GM18508 (cell line): ENCODE results near the gene ARHGAP33.

Experiments
- ATAC-seq: cut with Tn5 transposase; IDR thresholded peaks from one replicate; pipeline ENCODE4 v1.9.1; 2021; ENCODE audit warnings: moderate number of reproducible peaks; ENCODE audit not compliant: insufficient read depth, unreplicated experiment

Gene ARHGAP33

DNA sequence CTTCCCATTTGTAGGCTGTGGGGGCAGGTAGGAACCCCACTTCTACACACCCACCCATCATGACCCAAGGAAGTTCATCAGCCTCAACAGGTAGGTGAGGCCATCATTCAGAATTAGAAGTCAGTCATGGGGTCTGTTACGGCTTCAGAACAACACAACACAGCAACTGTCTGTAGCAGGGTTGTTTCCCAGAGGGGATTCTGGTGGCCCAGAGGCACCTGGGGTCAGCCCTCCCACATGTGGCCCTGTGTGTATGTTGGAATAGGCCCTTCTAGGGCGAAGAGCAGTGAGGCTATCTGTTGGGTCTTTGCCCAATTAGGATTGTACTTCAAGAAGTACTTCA is 36.5 kb upstream of the ARHGAP33 start:
- no peak for ATAC-seq

DNA sequence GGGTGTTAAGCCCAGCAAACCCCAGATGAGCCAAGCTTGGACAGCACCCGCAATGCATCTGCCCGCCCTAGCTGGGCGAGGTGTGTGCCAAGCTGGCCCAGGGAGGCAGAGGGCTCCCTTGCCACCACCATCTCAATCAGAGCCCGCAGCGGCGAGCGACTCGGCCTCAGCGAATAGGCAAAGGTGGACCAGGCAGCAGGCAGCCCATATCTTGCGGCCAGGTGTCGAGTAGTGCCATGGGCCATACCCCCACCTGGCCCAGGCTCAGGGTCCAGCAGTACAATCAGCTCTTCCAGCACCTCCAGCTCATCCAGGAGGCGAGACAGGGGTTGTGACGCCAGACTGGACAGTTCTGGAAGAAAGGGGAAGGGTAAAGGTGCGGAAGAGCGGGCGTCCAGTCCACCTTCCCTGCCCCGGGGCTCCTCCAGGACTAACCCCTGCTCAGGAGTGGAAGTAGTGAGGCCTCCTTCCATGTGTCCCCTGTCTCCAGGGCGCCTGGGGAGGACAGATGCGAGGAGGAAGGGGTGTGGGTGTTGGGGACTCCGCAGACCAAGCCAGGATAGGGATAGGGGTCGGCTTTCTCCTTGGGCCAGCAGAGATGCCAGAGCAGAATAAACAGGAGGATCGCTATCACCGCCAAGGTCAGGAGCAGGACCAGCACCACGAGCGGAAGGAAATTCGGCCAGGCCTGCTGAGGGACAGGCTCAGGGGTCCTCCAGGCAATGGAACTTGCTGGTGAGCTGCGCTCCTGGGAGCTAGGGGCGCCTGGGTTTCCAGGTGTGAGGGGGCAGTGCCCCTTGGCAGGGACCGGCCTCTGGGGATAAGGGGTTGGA is 35.9 kb upstream of the ARHGAP33 start:
- ATAC-seq: no peak

DNA sequence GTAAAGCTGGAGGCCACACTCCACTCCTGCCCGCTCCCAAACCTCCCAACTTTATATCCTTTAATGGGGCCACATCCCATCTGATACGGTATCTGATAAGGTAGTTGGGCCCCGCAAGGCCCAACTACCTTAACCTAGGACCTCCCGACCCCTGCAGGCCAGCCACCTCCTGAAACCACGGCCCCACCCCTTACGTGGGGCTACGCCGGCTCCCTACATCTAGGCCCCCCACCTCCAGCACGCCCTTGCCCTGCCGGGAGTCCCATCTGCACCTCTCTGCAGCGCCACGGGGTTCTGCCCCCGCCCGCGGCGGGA is 35.3 kb upstream of the ARHGAP33 start:
- no peak for ATAC-seq

DNA sequence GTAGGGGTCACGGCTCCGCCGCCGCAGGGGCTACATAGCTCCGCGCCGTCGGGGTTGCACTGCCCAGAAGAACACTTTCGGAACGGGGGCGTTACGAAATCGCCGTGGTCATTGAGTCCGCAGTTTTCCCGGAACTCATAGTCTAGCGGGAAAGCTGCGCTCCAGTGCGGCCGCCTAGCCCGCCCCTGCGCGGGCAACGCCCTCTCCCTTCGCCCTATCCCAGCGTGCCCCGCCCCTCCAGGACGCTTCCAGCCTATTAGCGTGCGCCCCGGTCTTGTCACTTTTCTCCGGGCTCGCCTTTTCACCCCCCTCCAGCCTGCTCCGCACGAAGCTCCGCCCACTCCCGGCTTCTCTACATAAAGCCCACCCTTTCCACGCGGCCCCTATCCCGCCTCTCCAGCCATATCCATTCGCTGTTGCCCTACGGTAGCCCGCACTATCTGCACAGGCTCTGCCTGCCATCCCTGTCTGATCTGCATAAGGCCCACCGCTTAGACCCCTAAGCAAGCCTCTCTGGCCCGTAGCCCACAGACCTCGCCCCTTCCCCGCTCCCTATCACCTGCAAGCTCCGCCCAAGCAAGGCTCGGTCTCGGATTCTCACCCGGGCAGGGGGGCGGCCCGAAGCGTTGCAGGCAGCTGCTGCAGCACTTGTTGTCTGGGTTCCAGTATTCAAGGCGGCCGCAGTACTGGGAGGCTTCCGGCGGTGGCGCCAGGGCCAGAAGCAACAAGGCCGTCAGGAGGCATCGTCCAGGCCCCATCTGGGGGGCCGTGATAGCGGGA is 34.8 kb upstream of the ARHGAP33 start:
- no peak for ATAC-seq

DNA sequence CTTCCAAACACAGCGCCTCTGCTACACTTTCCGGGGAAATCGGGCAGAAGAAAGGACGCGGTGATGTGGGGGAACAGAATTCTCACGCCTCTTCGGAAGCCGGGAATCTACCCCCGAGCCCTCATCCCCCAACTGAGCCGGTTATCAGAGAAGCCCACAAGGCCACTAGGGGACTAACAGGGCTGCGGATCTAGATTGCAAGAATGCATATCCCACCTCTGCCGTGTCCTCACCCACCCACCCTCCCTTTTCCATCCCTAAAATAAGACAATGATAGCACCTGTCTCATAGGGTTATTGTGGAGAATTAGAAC is 34.2 kb upstream of the ARHGAP33 start:
- ATAC-seq: no peak

DNA sequence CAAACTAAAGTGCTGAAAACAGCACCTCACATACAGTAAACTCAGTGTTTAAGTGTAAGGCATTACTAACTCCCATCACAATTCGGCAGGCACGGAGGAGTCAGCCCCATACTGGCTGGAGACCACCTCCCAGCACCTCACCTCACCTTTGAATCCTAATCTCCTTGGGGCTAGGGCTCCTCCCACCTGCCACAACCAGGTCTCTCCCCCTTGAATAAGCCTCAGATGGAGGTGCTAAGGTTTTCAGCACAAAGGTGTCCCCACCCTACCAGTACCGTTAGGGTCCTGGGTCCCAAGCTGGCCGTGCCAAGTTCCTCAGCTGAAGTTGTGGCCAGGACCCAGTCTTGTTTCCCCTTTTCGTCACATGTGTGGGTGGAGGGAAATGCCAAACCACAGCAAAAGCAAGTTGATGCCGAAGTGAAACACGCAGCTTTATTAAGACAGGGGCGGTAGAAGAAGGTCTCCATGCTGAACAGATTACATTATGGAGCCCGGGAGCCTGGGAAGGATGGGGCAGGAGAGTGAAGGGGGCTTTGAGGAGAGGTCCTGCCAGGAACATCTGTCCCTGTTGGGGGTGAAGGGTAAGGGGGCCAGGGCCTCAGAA is 33.1 kb upstream of the ARHGAP33 start, which contains the start of gene IGFLR1:
Gene IGFLR1 (minus strand): TSS at position 332 of the 604 bp plus-strand sequence. CDS start 1,272 bp downstream, outside the sequence.
- ATAC-seq: no peak

DNA sequence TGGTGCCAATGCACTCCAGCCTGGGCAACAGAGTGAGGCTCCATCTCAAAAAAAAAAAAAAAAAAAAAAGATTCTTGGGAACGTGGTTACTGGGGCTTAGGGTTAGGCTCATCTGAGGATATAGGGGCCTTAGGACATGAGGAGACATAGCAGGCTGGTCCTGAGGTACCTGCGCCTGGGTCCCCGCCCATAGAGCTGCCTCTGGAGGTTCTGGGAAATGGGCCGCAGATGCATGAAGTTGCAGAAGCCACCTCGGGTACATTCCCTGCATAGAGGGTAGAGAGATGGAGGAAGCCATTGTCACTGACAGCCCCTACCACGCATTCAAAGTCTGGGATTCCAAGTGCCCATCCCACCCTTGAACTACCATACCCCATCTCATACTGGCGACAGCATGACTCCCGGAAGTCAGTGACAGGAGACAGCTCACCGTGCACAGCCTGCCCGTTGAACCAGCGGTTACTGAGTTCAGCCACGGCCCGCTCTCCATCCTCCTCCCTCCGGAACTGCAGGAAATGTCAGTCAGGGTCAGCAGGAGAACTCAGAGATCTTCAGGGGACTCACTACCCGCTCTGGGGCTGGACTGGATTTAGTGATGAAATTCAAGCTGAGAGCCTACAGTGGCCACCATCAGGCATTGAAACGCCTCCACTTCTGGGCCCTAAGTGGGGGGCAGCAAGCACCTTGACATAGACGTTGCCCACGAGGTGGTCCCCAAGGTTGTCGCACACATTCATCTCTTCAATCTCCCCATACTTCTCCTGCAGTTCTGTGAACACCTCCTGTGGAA is 31.5 kb upstream of the ARHGAP33 start:
- no peak for ATAC-seq

DNA sequence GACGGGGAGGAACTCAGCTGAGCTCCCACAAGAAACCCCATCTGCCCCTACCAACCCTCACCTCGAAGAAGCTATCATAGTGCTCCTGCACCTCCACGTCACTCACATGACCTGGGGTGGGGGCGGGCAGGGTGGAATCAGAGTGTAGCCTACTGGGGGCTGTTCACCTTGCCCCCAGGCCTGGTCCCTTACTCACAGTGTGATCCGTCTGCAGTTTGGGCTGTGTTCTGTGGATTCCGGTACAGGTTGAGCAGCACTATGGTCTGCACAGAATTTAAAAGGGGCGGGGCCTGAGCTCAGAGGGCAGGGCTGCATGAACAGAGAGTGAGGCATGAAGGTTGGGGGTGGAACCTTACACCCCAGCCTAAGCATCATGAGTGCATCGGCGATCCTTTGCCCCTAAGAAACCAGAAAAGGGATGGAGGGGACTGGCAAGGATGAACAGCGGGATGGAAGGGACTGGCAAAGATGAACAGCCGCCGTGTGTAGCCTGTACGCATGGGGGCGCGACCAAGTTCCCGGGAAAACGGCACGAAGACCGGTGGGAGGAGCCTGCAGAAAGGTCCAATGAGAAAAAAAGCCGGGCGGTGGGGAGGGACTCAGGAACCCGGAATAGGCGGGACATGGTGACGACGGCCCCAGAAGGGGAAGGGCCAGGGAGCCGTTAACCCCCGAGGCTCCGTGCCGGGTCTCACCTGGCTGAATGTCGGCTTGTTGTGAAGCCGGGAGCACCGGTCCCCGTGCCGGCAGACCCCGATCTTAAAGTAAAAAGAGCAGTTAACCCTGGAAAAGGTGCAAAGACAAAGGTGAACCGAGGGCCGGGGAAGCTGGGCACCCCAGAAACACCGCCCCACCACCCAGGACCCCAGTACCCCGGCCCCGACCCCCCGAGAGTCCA is 30.7 kb upstream of the ARHGAP33 start:
- no peak for ATAC-seq

DNA sequence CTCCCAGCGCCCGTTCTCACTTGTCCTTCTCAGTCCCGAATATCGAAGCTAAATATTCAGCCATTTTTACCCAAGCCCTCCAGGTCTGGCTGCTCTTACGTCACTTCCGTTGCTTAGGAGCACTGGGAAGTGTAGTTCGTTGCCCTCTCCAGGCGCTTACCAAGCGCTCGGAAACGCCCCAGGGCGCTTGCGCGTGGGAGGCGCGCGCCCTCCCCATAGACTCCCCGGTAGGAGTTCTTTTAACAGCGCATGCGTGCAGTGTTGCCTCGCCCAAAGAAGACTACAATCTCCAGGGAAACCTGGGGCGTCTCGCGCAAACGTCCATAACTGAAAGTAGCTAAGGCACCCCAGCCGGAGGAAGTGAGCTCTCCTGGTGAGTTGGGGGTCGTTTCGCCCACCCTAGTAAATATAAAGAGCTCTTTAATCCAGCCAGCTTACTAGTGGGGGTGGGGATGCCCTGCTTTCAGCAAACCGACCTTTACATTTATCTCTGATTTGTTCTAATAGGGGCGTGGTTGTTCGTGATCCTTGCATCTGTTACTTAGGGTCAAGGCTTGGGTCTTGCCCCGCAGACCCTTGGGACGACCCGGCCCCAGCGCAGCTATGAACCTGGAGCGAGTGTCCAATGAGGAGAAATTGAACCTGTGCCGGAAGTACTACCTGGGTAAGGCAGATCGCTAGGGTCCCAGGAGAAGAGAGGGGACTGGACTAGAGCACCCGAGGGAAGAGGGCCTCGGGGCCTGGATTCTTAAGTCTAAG is 29.9 kb upstream of the ARHGAP33 start, which contains the start of the genes PSENEN and U2AF1L4:
Gene PSENEN (plus strand): TSS at position 324 of the 759 bp plus-strand sequence. CDS start 280 bp downstream, at position 604.
Gene U2AF1L4 (minus strand): TSS at position 91 of the 759 bp plus-strand sequence. CDS start 27 bp downstream, at position 64.
- ATAC-seq: no peak

DNA sequence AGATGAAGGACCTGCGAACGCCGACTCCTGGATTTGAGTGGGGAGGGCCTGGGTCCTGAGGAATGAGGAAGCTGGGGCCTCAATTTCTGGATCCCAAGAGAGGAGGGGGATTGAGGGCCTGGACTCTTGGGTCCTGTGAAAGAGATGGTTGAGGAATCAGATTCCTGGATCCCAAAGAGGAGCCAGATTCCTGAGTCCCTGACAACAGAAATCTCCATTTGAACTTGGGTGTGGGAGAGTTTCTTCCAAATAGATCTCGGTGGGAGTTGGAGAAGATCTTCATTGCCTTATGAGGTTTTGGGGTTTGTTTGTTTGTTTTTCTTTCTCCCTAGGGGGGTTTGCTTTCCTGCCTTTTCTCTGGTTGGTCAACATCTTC is 29.3 kb upstream of the ARHGAP33 start:
- no peak for ATAC-seq

DNA sequence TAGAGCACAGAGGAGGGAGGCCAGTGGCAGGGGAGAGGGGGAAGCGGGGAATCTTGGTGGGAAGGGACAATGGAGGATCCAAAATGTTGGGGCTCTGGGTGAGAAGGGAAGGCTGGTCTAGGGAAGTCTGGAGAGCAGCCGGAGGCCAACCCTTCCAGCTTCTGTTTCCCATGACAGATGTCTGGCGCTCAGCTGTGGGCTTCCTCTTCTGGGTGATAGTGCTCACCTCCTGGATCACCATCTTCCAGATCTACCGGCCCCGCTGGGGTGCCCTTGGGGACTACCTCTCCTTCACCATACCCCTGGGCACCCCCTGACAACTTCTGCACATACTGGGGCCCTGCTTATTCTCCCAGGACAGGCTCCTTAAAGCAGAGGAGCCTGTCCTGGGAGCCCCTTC is 28.8 kb upstream of the ARHGAP33 start:
- ATAC-seq: no peak

DNA sequence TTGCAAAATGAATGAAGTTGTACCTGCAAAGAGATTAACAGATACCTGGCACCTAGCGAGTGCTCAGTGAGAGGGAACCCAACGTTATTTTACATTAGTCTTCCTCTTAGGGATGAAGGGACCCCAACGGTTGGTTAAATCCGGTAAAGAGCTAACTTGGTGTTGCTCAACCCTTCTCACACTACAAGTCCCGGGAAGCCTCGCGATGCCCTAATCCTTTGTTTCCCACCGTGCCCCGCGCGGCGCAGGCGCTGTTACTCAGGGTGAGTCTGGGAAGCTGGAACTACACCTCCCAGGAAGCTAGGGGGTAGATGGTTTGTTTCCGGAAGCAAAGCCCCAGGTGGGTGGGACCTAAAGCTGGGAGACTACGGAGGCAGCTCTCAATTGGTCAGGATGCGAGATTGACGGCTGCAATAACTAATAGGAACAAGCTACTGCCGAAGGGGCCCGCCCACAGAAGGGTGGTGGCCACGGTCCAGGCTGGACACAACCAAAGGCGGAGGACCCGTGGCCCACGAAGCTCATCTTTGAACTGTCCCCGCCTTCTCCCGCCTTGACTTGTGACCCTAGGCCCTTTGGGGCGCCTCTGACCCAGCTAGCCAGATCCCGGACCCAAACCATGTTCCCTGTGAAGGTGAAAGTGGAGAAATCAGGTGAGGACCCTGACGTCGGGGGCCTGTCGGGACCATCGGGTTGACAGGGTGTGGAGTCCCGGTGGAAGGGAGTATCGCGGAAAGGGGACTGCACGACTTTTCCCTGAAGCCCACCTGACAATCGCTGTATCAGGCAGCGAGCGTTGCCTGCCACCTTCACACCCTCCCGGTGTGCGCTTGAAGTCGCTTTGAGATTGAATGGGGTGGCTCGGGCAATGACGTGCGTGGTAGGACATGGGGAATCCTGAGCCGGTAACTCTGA is 27.0 kb upstream of the ARHGAP33 start, which contains the start of gene LIN37:
Gene LIN37 (plus strand): TSS at position 471 of the 915 bp plus-strand sequence. CDS start 149 bp downstream, at position 620.
- ATAC-seq: peak; percentile 51

DNA sequence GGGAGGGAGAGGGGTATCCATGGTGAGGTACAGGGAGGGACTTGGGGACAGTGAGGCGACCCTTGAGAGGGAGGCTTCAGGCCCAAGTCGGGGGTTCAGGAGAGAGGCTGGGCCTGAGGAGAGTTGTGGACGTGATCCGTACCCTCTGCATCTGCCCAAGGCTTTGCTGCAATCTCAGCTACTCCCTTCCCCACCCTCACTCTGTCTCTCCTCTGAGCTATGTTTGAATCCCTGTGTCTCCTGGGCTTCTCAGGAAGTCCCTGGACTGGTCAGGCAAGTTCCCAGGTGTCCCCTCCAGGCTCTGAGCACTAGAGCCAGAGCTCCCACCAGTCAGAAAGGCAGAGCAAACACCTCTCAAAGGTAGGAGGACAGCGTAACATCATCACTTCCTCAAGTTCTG is 25.2 kb upstream of the ARHGAP33 start:
- no peak for ATAC-seq

DNA sequence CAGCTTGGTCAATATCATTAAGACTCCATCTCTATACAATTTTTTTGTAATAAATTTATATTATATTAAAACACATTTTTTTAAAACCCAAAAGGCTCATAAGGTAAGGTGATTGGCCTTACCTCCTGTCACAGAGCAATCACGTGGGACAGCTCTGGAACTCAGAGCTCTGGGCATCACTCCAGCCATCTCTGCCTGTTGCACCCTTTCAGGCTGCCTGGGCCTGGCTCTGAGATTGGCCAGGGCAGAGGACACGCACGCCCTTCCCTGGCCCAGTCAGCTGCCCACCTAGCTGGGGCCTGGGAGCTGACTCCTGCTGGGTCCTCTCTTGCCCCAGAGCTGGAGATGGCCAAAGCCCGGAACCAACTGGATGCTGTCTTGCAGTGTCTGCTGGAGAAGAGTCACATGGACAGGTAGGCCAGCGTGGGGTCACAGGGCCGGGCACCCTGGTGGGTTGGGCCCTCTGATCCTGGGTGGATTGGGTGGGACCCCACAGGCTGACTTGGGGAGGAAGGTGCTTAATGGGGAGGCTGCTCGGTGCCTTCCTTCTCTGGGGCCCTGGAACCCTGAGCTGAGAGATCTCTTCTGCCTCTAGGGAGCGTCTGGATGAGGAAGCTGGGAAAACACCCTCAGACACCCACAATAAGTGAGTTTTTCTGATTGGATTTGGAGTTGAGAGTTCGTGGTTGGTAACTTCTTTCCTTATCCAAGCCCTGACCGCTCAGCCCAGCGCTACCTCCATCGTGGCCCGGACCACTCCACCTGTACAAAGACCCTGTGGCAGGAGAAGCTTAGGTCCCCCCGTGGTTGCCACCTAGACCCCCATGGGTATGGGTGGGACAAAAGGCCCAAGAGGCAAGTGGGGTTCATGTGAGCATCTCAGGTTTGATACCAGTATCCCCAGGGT is 23.3 kb upstream of the ARHGAP33 start:
- no peak for ATAC-seq

DNA sequence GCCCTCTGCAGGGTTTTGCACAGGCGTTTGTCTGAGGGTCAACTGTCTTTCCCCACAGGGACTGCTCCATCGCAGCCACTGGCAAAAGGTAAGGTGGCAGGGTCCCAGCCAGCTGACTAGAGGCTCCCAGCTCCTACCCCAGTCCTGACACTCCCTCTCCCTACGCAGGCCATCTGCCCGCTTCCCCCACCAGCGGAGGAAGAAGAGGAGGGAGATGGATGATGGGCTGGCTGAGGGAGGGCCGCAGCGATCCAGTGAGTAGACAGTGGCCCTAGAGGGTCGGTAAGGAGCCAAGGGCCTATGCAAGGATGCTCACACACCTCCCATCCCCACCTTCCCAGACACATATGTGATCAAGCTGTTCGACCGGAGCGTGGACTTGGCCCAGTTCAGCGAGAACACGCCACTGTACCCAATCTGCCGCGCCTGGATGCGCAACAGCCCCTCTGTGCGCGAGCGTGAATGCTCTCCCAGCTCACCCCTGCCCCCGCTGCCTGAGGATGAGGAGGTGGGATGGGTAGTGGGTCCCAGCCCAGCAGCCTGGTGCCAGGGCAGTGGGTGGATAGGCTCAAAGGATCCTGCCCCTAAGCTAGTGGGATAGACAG is 22.5 kb upstream of the ARHGAP33 start:
- ATAC-seq: no peak

DNA sequence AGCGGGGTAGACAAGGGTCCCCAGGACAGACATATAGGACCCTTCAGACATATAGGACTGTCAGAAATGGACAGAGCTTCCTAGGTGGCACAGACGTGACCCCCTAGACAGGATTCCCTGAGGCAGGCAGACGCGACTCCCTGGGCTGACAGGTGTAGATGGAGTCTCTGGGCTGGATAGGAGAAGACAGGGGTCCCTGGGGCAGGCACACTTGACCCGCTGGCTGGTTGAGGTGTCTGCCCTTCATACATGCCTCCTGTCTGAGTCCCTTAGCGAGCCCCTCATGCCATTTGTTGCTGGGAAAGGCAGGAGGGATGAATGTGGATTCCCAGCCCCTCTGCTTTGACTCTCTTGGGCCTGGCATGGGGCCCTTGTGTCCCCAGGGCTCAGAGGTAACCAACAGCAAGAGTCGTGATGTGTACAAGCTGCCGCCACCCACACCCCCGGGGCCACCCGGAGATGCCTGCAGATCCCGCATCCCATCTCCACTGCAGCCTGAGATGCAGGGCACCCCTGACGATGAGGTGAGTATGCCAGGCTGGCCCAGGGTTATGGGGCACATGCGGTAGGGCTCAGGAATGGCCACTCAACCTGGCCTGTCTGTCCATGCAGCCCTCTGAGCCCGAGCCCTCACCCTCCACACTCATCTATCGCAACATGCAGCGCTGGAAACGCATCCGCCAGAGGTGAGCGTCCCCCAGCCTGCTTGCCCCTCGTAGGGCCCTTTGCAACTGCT is 21.6 kb upstream of the ARHGAP33 start:
- no peak for ATAC-seq
